K562 (cell line): ENCODE results near the gene MYB. TPM values are rescaled to one million over a fixed set of nuclear protein-coding genes. Genes with fewer than 3 reads are reported as not detected.
A peak's percentile ranks its signal among the peaks of the same experiment; 100 is the strongest.

Experiments used
- DACH1 ChIP-seq: fragments of 450-650 bp; IDR thresholded peaks from 2 replicates; pipeline ENCODE4 v1.6.1; 2018; ENCODE audit not compliant: partially characterized antibody
- FOS ChIP-seq: IDR thresholded peaks from 3 replicates; pipeline ENCODE4 v1.6.1; 2011; ENCODE audit not compliant: insufficient read length; ENCODE audit errors: extremely low read depth
- FOXA1 ChIP-seq: fragments of 450-650 bp; IDR thresholded peaks from 2 replicates; pipeline ENCODE4 v1.6.1; 2016; ENCODE audit warnings: mild to moderate bottlenecking, borderline replicate concordance
- GATAD2B ChIP-seq: fragments of 450-650 bp; IDR thresholded peaks from 2 replicates; pipeline ENCODE4 v1.6.1; 2017; ENCODE audit warnings: mild to moderate bottlenecking, borderline replicate concordance
- HNRNPK ChIP-seq: fragments of 200-400 bp; formaldehyde crosslinking; IDR thresholded peaks from one replicate; pipeline ENCODE4 v1.6.1; 2018; ENCODE audit warnings: mild to moderate bottlenecking, low read depth, low read length; ENCODE audit not compliant: poor library complexity, severe bottlenecking
- HNRNPUL1 ChIP-seq: fragments of 200-400 bp; formaldehyde crosslinking; IDR thresholded peaks from 2 replicates; pipeline ENCODE4 v1.6.1; 2017; ENCODE audit warnings: low read length
- MCM2 ChIP-seq: fragments of 450-650 bp; IDR thresholded peaks from 2 replicates; pipeline ENCODE4 v1.6.1; 2017; ENCODE audit warnings: low read depth, mild to moderate bottlenecking
- NFXL1 ChIP-seq: fragments of 450-650 bp; formaldehyde crosslinking; IDR thresholded peaks from 2 replicates; pipeline ENCODE4 v1.4.0; 2021; ENCODE audit warnings: mild to moderate bottlenecking
- RBFOX2 ChIP-seq: fragments of 200-400 bp; formaldehyde crosslinking; IDR thresholded peaks from 2 replicates; pipeline ENCODE4 v1.6.1; 2017; ENCODE audit warnings: low read depth, mild to moderate bottlenecking, low read length, moderate library complexity
- RUNX1 ChIP-seq: sonication (generic); IDR thresholded peaks from 2 replicates; pipeline ENCODE4 v1.6.1; 2016; ENCODE audit warnings: antibody characterized with exemption, low read depth
- SETDB1 ChIP-seq: IDR thresholded peaks from one replicate; pipeline ENCODE4 v1.6.1; 2012; ENCODE audit warnings: low read length, control low read depth, inconsistent platforms
- SIRT6 ChIP-seq: IDR thresholded peaks from one replicate; pipeline ENCODE4 v1.6.1; 2012; ENCODE audit warnings: low read depth, mild to moderate bottlenecking, control low read depth, inconsistent platforms, low read length, moderate library complexity
- SRSF9 ChIP-seq: fragments of 200-400 bp; formaldehyde crosslinking; IDR thresholded peaks from 2 replicates; pipeline ENCODE4 v1.6.1; 2017; ENCODE audit warnings: low read depth, low read length, borderline replicate concordance
- ZFP30 ChIP-seq: fragments of 250-450 bp; sonication (Bioruptor Pico); IDR thresholded peaks from 2 replicates; pipeline ENCODE4 v1.8.0; 2022; ENCODE audit warnings: moderate library complexity, mild to moderate bottlenecking, inconsistent platforms, borderline replicate concordance
- ZFP36 ChIP-seq: fragments of 150-350 bp; IDR thresholded peaks from 2 replicates; pipeline ENCODE4 v1.6.1; 2018; ENCODE audit warnings: low read length, low read depth; ENCODE audit not compliant: partially characterized antibody
- ZFPM2 ChIP-seq: fragments of 250-450 bp; sonication (Bioruptor Pico); IDR thresholded peaks from 2 replicates; pipeline ENCODE4 v1.5.1; 2022; ENCODE audit warnings: mild to moderate bottlenecking
- ZNF263 ChIP-seq: sonication (generic); formaldehyde crosslinking; IDR thresholded peaks from 2 replicates; pipeline ENCODE4 v1.8.0; 2022; ENCODE audit warnings: mild to moderate bottlenecking, missing genetic modification reagents, borderline replicate concordance
- ZNF384 ChIP-seq: IDR thresholded peaks from 2 replicates; pipeline ENCODE4 v1.6.1; 2012; ENCODE audit warnings: low read depth, low read length, improper control_type of control experiment
- ZNF408 ChIP-seq: fragments of 250-450 bp; sonication (Bioruptor Pico); IDR thresholded peaks from 2 replicates; pipeline ENCODE4 v1.4.0; 2020; ENCODE audit warnings: low read depth, mild to moderate bottlenecking, moderate library complexity
- polyA plus RNA-seq, 8 experiments: library from polyadenylated mRNA; depleted of rRNA in 4 of 8; stranded (reverse) in 5 of 8; unstranded in 3 of 8; fragments of >200 nt; fragmentation: Nextera tagmentation in 2 of 8; fragmentation: Illumina TruSeq in 1 of 8; extraction: Ambion mirVana in 2 of 8; extraction: Trizol in 1 of 8; gene quantifications; 2 replicates each; pipeline versions ENCODE4 v1.2.1 to v1.2.3, GENCODE V29; 2011 to 2014; ENCODE audit warnings: inconsistent platforms in 1 of 8, missing spikeins in 1 of 8
- total RNA-seq, 7 experiments: library from RNA; depleted of rRNA in 6 of 7; stranded (reverse); fragments of >200 nt in 6 of 7; fragmentation: Illumina TruSeq in 2 of 7; extraction: Trizol in 2 of 7; gene quantifications; 2 replicates each; pipeline versions ENCODE4 v1.2.1 to v1.2.3, GENCODE V29; 2011 to 2021; ENCODE audit warnings: low replicate concordance in 1 of 7
- TF ChIP-seq, protein P1 (sequence below): sonication (generic); formaldehyde crosslinking; IDR thresholded peaks from 2 replicates; pipeline ENCODE4 v1.8.0; 2022; ENCODE audit warnings: missing genetic modification reagents, mild to moderate bottlenecking, borderline replicate concordance
- TF ChIP-seq, protein P2 (sequence below): fragments of 450-650 bp; IDR thresholded peaks from 2 replicates; pipeline ENCODE4 v1.6.1; 2016; ENCODE audit warnings: borderline replicate concordance
- TF ChIP-seq, protein P3 (sequence below): sonication (generic); formaldehyde crosslinking; IDR thresholded peaks from 2 replicates; pipeline ENCODE4 v1.8.1; 2023; ENCODE audit warnings: mild to moderate bottlenecking, missing genetic modification reagents

Gene MYB
- total and polyA plus RNA-seq, 9 of the 15 experiments (the other 6 are each of a cell fraction or from before 2014, with no cell fraction given) = 35.8 to 218 (median 140) TPM

DNA sequence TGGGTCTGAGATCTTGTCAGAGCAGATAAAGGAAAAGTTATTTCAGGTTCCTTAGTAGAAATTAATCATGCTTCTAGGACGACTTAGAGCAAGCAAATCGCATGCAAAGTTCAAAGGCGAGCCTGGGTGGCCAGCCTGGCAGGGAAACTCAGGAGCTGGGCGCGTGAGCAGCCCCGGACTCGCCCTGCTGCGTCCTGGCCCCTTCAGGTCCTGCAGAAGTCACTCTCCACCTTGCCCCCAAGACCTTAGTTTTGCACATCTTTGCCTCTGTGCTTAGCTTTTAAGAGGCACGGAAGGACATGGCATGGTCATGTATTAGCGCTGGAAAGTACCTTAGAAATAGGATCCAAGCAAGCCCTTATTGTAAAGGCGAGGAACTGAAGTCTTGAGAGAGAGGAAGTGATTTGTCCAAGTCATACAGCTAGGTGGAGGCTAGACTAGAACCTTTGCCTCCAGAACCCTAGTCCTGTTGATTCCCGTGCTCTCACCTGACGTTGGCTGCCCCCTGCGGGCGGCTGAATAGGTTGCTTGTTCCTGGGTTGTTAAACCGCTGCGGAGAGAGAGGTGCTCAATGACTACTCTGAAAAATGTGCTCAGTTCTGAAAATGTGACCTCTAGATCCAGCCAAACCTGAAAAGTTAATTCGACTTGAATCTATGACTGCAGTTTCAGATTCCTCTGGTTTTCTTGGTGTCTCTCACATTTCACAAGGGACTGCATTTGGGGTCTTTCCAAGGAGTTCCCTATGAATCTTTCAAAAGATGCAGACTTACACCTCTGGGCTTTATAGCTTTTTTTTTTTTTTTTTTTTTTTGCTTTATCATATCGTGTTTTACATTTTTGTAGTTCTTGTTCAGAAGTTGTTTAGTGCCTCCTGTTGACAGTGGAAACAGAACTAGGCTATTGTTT lies 2.7 kb downstream of the MYB start (continued):
- TF ChIP-seq, protein P1, sequence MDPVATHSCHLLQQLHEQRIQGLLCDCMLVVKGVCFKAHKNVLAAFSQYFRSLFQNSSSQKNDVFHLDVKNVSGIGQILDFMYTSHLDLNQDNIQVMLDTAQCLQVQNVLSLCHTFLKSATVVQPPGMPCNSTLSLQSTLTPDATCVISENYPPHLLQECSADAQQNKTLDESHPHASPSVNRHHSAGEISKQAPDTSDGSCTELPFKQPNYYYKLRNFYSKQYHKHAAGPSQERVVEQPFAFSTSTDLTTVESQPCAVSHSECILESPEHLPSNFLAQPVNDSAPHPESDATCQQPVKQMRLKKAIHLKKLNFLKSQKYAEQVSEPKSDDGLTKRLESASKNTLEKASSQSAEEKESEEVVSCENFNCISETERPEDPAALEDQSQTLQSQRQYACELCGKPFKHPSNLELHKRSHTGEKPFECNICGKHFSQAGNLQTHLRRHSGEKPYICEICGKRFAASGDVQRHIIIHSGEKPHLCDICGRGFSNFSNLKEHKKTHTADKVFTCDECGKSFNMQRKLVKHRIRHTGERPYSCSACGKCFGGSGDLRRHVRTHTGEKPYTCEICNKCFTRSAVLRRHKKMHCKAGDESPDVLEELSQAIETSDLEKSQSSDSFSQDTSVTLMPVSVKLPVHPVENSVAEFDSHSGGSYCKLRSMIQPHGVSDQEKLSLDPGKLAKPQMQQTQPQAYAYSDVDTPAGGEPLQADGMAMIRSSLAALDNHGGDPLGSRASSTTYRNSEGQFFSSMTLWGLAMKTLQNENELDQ (CRISPR knock-in tag) = no peak
- no peak for TF ChIP-seq ZFP36
- TF ChIP-seq DACH1 = no peak
- TF ChIP-seq MCM2 = no peak
- TF ChIP-seq RUNX1 = no peak
- TF ChIP-seq HNRNPUL1 = no peak
- TF ChIP-seq FOS = no peak
- TF ChIP-seq RBFOX2 = no peak
- TF ChIP-seq SRSF9 = no peak
- no peak for TF ChIP-seq ZNF263 (CRISPR knock-in tag)
- TF ChIP-seq ZNF384 = peak; percentile 55; the same call in 1 of the 2 replicates
- no peak for TF ChIP-seq FOXA1
- TF ChIP-seq, protein P2, sequence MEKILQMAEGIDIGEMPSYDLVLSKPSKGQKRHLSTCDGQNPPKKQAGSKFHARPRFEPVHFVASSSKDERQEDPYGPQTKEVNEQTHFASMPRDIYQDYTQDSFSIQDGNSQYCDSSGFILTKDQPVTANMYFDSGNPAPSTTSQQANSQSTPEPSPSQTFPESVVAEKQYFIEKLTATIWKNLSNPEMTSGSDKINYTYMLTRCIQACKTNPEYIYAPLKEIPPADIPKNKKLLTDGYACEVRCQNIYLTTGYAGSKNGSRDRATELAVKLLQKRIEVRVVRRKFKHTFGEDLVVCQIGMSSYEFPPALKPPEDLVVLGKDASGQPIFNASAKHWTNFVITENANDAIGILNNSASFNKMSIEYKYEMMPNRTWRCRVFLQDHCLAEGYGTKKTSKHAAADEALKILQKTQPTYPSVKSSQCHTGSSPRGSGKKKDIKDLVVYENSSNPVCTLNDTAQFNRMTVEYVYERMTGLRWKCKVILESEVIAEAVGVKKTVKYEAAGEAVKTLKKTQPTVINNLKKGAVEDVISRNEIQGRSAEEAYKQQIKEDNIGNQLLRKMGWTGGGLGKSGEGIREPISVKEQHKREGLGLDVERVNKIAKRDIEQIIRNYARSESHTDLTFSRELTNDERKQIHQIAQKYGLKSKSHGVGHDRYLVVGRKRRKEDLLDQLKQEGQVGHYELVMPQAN = no peak
- TF ChIP-seq NFXL1 (CRISPR knock-in tag) = no peak
- TF ChIP-seq ZNF408 (CRISPR knock-in tag) = no peak
- TF ChIP-seq ZFP30 (CRISPR knock-in tag) = no peak
- TF ChIP-seq, protein P3, sequence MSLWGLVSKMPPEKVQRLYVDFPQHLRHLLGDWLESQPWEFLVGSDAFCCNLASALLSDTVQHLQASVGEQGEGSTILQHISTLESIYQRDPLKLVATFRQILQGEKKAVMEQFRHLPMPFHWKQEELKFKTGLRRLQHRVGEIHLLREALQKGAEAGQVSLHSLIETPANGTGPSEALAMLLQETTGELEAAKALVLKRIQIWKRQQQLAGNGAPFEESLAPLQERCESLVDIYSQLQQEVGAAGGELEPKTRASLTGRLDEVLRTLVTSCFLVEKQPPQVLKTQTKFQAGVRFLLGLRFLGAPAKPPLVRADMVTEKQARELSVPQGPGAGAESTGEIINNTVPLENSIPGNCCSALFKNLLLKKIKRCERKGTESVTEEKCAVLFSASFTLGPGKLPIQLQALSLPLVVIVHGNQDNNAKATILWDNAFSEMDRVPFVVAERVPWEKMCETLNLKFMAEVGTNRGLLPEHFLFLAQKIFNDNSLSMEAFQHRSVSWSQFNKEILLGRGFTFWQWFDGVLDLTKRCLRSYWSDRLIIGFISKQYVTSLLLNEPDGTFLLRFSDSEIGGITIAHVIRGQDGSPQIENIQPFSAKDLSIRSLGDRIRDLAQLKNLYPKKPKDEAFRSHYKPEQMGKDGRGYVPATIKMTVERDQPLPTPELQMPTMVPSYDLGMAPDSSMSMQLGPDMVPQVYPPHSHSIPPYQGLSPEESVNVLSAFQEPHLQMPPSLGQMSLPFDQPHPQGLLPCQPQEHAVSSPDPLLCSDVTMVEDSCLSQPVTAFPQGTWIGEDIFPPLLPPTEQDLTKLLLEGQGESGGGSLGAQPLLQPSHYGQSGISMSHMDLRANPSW (CRISPR knock-in tag) = no peak
- TF ChIP-seq ZFPM2 = no peak
- 0 out of 2 replicates have a peak, but pooled peaks have one; percentile 33 for TF ChIP-seq GATAD2B
- peak; percentile 53 for TF ChIP-seq SETDB1
- no peak for TF ChIP-seq SIRT6
- TF ChIP-seq HNRNPK = no peak
